ENCODE measurements around the gene EPHA10.
A peak's percentile ranks its signal among the peaks of the same experiment; 100 is the strongest.
"Not testable (repeated sequence)": the region's sequence is repeated elsewhere in the genome, so short reads cannot be mapped to it uniquely, and the experiment has no call there.

EPHA10 gene

GRCh38 chr1:37793773-37794371 is 29.0 kb upstream of the EPHA10 start, which contains the start of gene MANEAL:
MANEAL (plus strand) TSS chr1:37793847; CDS start chr1:37794183, 336 bp downstream.
- TF ChIP-seq CTCF (IDR thresholded peaks at IDR 0.05; ENCODE audit: insufficient read depth, low read depth, low read length, missing control alignments) = no peak
- H3K4me3 ChIP-seq (ENCODE audit: low read length) = peak within 1 kb of the TSS; percentile 27
- peak; percentile 65 for DNase-seq (ENCODE audit: low read depth)

GRCh38 chr1:37792943-37793686 is 28.2 kb upstream of the EPHA10 start:
- no peak for DNase-seq (ENCODE audit: low read depth)
- no peak for TF ChIP-seq CTCF (IDR thresholded peaks at IDR 0.05; ENCODE audit: insufficient read depth, low read depth, low read length, missing control alignments)
- no peak overlapping the region for H3K4me3 ChIP-seq (ENCODE audit: low read length)

GRCh38 chr1:37782491-37782890 is 17.6 kb upstream of the EPHA10 start:
- DNase-seq (ENCODE audit: low read depth) = no peak
- TF ChIP-seq CTCF (IDR thresholded peaks at IDR 0.05; ENCODE audit: insufficient read depth, low read depth, low read length, missing control alignments) = no peak
- H3K4me3 ChIP-seq (ENCODE audit: low read length) = no peak overlapping the region

- no peak for DNase-seq (ENCODE audit: low read depth)
- no peak for TF ChIP-seq CTCF (IDR thresholded peaks at IDR 0.05; ENCODE audit: insufficient read depth, low read depth, low read length, missing control alignments)
- H3K4me3 ChIP-seq (ENCODE audit: low read length) = no peak overlapping the region
These were observed 13.7 kb upstream of the EPHA10 start for GRCh38 chr1:37778654-37779053.

- no peak for TF ChIP-seq CTCF (IDR thresholded peaks at IDR 0.05; ENCODE audit: insufficient read depth, low read depth, low read length, missing control alignments)
- no peak overlapping the region for H3K4me3 ChIP-seq (ENCODE audit: low read length)
- DNase-seq (ENCODE audit: low read depth) = no peak
These were observed 12.1 kb upstream of the EPHA10 start for GRCh38 chr1:37776946-37777516.

GRCh38 chr1:37771440-37771839 is 6.5 kb upstream of the EPHA10 start:
- DNase-seq (ENCODE audit: low read depth); H3K4me3 ChIP-seq (ENCODE audit: low read length): not testable (repeated sequence)

GRCh38 chr1:37767488-37767887 is 2.6 kb upstream of the EPHA10 start:
- no peak for TF ChIP-seq CTCF (IDR thresholded peaks at IDR 0.05; ENCODE audit: insufficient read depth, low read depth, low read length, missing control alignments)
- no peak for DNase-seq (ENCODE audit: low read depth)
- no peak overlapping the region for H3K4me3 ChIP-seq (ENCODE audit: low read length)

Measured in epithelial cell of esophagus (primary cell).